Hepatocyte (in vitro differentiated cells): Measurements from ENCODE around the gene PFDN4. TPM values are rescaled to one million over a fixed set of nuclear protein-coding genes. Genes with fewer than 3 reads are reported as not detected.
A peak's percentile ranks its signal among the peaks of the same experiment; 100 is the strongest.

Experiments
- DNase-seq: peaks from one replicate; pipeline ENCODE4 v3.0.0-alpha.2; 2016; ENCODE audit warnings: low spot score
- H2AFZ ChIP-seq: fragments of 200-600 bp; sonication (generic); 2 replicates; pipeline ENCODE4 v1.6.0; 2016; ENCODE audit warnings: antibody characterized with exemption, mild to moderate bottlenecking
- H3K27ac ChIP-seq: fragments of 200-600 bp; sonication (generic); 2 replicates; pipeline ENCODE4 v1.5.1; 2016; ENCODE audit warnings: mild to moderate bottlenecking
- H3K27me3 ChIP-seq: fragments of 200-600 bp; sonication (generic); 2 replicates; pipeline ENCODE4 v1.6.1; 2016
- H3K36me3 ChIP-seq: fragments of 200-600 bp; sonication (generic); replicated peaks from 2 replicates; pipeline ENCODE4 v1.5.1; 2016; ENCODE audit warnings: low read depth; ENCODE audit not compliant: insufficient read depth
- H3K4me1 ChIP-seq: fragments of 200-600 bp; sonication (generic); 2 replicates; pipeline ENCODE4 v1.5.1; 2016; ENCODE audit warnings: mild to moderate bottlenecking, moderate library complexity; ENCODE audit not compliant: insufficient read depth
- H3K4me2 ChIP-seq: fragments of 200-600 bp; sonication (generic); 2 replicates; pipeline ENCODE4 v1.6.0; 2016
- H3K4me3 ChIP-seq: fragments of 200-600 bp; sonication (generic); 2 replicates; pipeline ENCODE4 v1.5.1; 2016; ENCODE audit warnings: mild to moderate bottlenecking
- H3K79me2 ChIP-seq: fragments of 200-600 bp; sonication (generic); 2 replicates; pipeline ENCODE4 v1.6.0; 2017; ENCODE audit warnings: mild to moderate bottlenecking
- H3K9me2 ChIP-seq: fragments of 200-600 bp; sonication (generic); replicated peaks from 2 replicates; pipeline ENCODE4 v1.6.0; 2017; ENCODE audit warnings: mild to moderate bottlenecking; ENCODE audit not compliant: insufficient read depth
- H3K9me3 ChIP-seq: fragments of 200-600 bp; sonication (generic); 2 replicates; pipeline ENCODE4 v1.5.1; 2016; ENCODE audit warnings: low read depth, mild to moderate bottlenecking
- H4K20me1 ChIP-seq: fragments of 200-600 bp; sonication (generic); 2 replicates; pipeline ENCODE4 v1.6.0; 2016; ENCODE audit warnings: mild to moderate bottlenecking; ENCODE audit not compliant: insufficient read depth, poor library complexity, severe bottlenecking
- CTCF ChIP-seq: fragments of 200-600 bp; sonication (generic); IDR thresholded peaks from 2 replicates; pipeline ENCODE4 v1.5.1; 2016; ENCODE audit warnings: antibody characterized with exemption, mild to moderate bottlenecking; ENCODE audit not compliant: poor library complexity
- EZH2 ChIP-seq: fragments of 200-600 bp; sonication (generic); IDR thresholded peaks from 2 replicates; pipeline ENCODE4 v1.6.1; 2016; ENCODE audit warnings: antibody characterized with exemption, mild to moderate bottlenecking, borderline replicate concordance
- EZH2phosphoT487 ChIP-seq: fragments of 200-600 bp; sonication (generic); IDR thresholded peaks from one replicate; pipeline ENCODE4 v1.6.1; 2018; ENCODE audit warnings: antibody characterized with exemption, mild to moderate bottlenecking, low read depth, moderate library complexity; ENCODE audit not compliant: unreplicated experiment, severe bottlenecking
- WGBS: methylation state at CpG from one replicate; pipeline ENCODE4 v1.1.6; 2016; ENCODE audit warnings: low lambda C conversion rate; ENCODE audit errors: missing lambda C conversion rate; 5-methylcytosine and 5-hydroxymethylcytosine counted together
- polyA plus RNA-seq: library from polyadenylated mRNA; unstranded; fragments of >200 nt; fragmentation: Nextera tagmentation; extraction: Ambion mirVana; gene quantifications from 2 replicates; pipeline ENCODE4 v1.2.1, GENCODE V29; 2016
- total RNA-seq: library from RNA; depleted of rRNA; stranded (reverse); fragments of >200 nt; gene quantifications from 2 replicates; pipeline ENCODE4 v1.2.3, GENCODE V29; 2014

The PFDN4 gene
- total and polyA plus RNA-seq, 2 experiments from 2014 or later: 40.0 to 121 TPM

GRCh38 chr20:54173653-54174456, 34.0 kb upstream of the PFDN4 start, which contains the start of gene CYP24A1:
CYP24A1 (minus strand) TSS chr20:54173986; CDS start chr20:54173579, 407 bp downstream.
- Histone ChIP-seq H3K27me3 (peaks cover 61% of the 10 kb centered on the region), H3K4me2 (peak within 1 kb of the TSS; percentile 87), H3K27ac (no peak within 1 kb of the TSS), H3K9me2 (no peaks in the 10 kb centered on the region), H2AFZ (peak within 1 kb of the TSS; percentile 40), H3K36me3 (no peaks in the 10 kb centered on the region), H3K4me1 (peaks cover 13% of the 10 kb centered on the region), H3K9me3 (no peaks in the 10 kb centered on the region), H3K79me2 (no peaks in the 10 kb centered on the region), H3K4me3 (peak within 1 kb of the TSS; percentile 36), H4K20me1 (no peaks in the 10 kb centered on the region)
- WGBS: 3% methylated on average over 52 of the region's 61 CpGs
- DNase-seq: peak; percentile 37
- no peak for TF ChIP-seq CTCF
- no peak for TF ChIP-seq EZH2
- no peak for TF ChIP-seq EZH2phosphoT487

- H3K9me3 ChIP-seq: no peaks in the 10 kb centered on the region
- no peaks in the 10 kb centered on the region for H3K79me2 ChIP-seq
- H4K20me1 ChIP-seq: no peaks in the 10 kb centered on the region
- peaks cover 13% of the 10 kb centered on the region for H3K4me1 ChIP-seq
- peaks cover 61% of the 10 kb centered on the region for H3K27me3 ChIP-seq
- no peak for DNase-seq
- H3K4me3 ChIP-seq: peak overlapping the region; percentile 36
- WGBS: 14% methylated on average over 17 of the region's 18 CpGs
- H2AFZ ChIP-seq: peak overlapping the region; percentile 40
- TF ChIP-seq CTCF (no peak), EZH2 (peak; percentile 89)
- H3K36me3 ChIP-seq: no peaks in the 10 kb centered on the region
- no peak overlapping the region for H3K27ac ChIP-seq
- H3K4me2 ChIP-seq: peak overlapping the region; percentile 87
- no peaks in the 10 kb centered on the region for H3K9me2 ChIP-seq
Observed at GRCh38 chr20:54174457-54175175, 33.3 kb upstream of the PFDN4 start.

- no peaks in the 10 kb centered on the region for H3K9me3 ChIP-seq
- H2AFZ ChIP-seq: no peak overlapping the region
- H3K9me2 ChIP-seq: no peaks in the 10 kb centered on the region
- H3K4me1 ChIP-seq: peaks cover 13% of the 10 kb centered on the region
- peaks cover 43% of the 10 kb centered on the region for H3K27me3 ChIP-seq
- H3K36me3 ChIP-seq: no peaks in the 10 kb centered on the region
- no peaks in the 10 kb centered on the region for H3K79me2 ChIP-seq
- 70% methylated on average over 2 of the region's 2 CpGs for WGBS
- TF ChIP-seq EZH2 (no peak), CTCF (no peak), EZH2phosphoT487 (no peak)
- H3K27ac ChIP-seq: no peak overlapping the region
- no peaks in the 10 kb centered on the region for H4K20me1 ChIP-seq
- H3K4me3 ChIP-seq: no peak overlapping the region
- H3K4me2 ChIP-seq: no peak overlapping the region
- no peak for DNase-seq
Observed at GRCh38 chr20:54176610-54177009, 31.3 kb upstream of the PFDN4 start.
